ENCODE measurements around the gene ZFP36L1.

ZFP36L1 gene

DNA sequence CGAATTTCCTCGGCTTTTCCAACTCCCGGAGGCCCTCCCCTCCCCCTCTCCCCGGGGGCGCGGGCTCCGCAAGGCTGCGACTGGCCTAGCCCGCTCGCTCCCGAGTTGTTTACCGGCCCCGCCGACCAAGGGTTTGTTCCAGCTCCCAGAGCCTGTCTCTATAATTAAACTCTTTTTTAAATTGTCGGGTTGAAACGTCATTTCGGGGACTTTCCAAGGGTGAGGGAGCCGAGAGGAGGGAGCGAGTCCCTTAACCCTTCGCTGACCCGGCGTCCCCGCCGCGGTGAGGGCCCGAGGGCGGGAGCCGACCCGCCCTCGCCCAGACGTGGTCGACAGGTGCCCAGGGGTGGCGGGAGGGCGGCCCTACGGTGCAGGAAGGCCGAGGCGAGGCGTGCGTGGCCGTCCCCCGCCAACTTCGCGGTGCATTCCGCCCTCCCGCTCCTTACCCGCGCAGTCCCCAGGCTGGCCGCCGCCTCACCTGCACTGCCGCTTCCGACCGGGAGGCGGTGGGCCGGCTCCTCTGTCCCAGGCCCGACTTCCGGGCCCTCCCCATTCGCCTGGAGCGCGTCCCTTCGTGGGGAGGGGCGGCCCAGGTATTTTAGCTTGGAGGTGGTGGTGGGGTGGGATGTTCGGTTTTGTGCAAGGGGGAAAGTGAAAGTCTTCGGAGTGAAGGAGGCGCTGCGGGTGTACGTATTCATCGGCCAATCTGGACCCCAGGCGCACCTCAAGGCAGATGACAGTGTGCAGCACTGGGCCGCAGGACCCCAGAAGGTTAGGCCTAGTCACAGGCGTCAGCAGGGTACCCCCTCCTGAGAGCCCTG, 2.9 kb upstream of the ZFP36L1 start:
- peak; percentile 86 for DNase-seq

DNA sequence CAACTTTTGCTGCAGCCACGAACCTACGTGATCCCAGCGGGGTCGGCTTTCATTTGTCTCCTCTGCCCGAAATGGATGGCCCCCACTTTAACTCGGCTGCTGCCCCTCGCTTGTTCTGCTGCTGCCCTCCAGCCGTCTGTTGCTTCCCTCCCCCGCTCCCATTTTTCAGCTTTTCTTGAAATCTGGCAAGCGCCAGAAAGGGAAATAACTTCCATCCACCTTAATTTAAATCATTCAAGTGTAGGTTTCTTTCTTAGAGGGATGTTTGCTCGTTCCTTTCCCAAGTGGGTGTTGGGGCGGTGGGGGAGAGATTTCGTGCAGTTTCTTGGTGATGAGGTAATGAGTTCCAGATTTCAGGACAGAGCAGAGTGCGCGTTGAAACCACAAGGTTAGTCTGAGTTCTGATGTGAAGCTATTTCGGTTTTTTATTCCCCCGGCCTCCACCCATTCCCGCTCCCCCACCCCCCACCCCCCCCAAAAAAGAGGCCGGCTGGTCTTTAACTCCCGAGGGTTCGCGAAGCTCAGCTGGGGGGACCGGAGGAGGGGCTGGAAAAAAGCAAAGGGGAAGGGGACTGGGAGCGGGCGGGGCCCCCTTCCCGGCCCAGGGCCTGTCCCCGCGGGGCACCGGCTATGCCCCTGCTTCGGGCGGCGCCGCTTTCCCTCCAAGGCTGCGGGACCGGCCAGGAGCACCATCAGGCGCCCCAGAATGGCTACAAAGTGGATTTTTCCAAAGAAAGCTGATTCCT, 2.2 kb upstream of the ZFP36L1 start:
- DNase-seq, result peak; percentile 64

DNA sequence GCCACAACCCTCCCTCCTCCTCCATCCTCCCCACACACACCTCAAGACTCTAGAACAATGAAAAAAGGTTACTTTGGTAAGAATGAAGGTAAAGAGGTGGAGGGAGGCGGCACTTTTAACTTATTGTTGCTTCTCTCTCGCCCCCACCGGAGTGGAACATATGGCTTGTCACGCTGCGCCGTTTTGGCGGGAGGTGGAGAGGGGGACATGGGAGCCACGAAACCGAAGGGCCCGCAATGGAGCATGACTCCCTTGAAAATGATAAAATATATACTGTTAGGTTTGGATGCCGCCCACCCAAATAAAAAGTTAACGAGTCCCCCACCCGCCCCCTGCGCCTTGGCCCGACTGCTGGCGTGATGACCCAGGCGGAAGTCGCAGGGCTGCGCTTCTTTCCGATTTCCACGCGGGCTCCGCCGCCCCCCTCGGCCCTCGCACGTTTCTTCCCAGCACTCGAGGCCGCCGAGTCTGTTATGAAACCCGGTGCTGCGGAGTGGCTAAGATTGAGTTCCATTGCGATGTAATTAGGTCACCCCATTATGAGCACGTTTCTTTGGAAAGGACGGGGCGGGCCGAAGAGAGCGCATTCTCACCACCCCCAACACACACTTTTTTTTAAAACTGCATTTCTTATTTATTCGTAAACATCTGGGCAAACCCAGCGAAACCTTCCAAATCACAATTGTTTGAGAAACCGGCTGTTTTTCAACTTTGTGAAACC, 1.4 kb upstream of the ZFP36L1 start:
- DNase-seq, result peak; percentile 82

DNA sequence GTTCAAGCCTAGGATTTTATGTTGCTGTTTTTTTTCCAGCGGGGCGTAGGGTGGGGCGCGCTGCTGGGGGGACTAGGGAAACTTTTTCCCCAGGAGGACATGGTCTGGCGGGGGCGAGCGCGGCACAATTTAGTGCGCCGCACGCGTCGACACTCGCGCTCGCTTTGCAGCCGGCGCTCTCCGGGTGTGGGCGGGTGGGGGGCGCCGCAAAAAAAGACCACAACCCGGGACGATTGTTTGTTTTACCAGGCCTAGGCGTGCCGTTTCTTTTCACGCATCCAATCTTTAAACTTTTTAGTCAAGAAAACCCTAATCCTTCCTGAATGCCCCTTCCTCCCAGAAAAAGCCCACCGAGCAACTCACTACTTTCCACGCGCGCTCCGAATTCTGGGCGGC, 865 bp upstream of the ZFP36L1 start:
- DNase-seq, result no peak

DNA sequence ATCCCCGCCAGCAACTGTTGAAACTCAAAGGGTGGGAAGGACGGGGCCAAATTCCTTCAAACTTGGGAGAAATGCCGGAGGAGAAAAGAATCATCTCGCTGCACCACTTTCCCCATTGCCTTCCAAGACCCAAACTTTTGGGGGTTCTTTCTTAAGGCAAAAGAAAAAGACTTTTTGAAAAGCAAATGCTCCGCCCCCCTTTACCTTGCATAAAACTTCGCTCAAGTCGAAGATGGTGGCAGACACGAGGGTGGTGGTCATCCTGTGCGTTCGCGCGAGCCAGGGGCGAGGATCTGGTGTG, 239 bp downstream of the ZFP36L1 start:
- no peak for DNase-seq

DNA sequence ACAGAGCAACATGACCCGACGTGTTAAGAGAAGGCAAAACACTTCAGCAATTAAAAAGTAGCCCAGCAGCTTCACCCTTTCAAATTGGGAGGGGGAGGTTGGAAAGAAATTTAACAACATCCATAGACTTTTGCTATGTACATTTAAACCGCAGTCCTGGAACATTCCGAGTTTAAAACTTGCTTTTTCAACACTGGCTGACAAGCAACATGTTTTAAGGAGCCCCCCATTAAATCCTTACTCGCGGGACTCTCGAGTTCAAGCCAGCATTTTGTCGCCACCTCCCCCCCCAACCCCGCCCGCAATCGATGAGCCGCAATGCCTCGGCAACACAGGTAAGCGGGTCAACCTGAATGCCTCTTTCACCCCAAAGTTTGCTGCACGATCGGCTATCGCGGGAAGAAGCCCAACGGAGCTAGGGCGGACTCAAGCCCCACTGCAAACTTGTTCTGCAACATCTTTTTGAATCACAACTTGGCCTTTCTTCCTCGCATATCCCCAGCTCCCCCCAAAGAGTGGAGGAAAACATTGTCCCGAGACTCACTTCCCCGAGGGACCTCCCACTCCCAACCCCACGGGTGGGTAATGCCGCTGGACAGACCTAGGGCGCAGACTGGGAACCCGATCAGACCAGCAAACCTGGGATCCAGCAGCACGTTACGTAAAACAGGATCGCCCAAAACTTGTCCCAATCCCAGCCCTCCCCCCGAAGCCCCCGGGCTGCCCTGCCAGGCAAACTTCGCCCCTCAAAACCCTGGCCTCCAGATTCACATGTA, 777 bp downstream of the ZFP36L1 start:
- DNase-seq, result peak; percentile 58

DNA sequence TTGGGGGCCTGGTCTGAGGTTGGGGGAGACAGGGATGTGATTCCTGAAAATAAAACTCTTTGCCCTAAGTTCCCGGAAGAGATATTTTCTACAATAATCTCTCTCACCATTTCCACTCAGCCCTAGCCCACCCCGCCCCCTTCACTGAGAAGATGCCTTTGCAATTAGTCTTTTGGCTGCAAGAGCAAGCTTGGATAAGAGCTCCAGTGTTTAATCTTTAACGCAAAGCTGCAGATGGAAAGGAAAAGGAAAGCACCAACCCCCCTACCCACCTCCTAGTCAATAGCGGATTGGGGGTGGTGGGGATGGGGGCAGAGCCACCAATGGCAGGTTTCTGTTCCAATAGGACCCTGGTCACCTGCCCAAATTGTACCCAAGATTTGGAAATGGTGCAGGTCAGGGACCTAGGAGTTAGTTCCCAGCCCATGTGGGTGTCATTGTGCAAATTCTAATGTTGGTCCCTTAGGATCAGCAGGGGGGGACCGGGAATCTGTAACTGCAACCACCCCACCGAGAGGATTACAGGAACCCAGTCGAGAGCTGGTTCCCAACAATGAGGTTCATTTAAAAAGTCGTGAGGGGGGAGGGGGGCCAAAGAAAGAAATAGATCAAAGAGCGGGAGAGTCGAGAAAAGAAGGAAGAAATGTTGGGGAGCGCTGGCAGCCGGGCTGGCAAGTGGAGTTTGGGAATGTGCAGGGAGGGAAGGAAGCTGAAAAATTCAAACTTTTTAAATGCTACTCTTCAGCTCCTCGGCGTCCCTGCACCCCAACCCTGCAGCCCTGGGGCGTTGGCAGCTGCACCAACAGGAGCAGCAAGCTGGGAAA, 1.6 kb downstream of the ZFP36L1 start:
- peak; percentile 38 for DNase-seq

DNA sequence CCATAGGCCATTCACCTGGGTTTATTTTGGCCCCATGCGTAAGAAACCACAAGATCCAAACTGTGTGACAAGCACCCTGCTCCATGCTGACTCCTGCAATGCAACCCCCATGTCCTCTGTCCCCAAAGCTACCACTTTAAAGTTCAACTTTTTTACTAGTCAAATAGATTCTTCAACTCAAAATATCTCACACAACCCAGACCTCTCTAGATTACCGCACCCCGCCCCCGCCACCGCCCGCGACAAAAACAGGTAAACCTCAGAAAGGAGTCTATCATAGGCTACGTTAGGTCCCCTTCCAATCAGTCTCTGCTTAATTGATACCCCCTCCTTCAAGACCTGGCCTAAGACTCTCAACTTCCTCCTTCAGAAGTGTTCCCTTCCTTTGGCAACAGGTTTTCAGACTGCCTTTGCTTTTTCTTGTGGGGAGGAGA, 2.2 kb downstream of the ZFP36L1 start:
- DNase-seq, result peak; percentile 64

DNA sequence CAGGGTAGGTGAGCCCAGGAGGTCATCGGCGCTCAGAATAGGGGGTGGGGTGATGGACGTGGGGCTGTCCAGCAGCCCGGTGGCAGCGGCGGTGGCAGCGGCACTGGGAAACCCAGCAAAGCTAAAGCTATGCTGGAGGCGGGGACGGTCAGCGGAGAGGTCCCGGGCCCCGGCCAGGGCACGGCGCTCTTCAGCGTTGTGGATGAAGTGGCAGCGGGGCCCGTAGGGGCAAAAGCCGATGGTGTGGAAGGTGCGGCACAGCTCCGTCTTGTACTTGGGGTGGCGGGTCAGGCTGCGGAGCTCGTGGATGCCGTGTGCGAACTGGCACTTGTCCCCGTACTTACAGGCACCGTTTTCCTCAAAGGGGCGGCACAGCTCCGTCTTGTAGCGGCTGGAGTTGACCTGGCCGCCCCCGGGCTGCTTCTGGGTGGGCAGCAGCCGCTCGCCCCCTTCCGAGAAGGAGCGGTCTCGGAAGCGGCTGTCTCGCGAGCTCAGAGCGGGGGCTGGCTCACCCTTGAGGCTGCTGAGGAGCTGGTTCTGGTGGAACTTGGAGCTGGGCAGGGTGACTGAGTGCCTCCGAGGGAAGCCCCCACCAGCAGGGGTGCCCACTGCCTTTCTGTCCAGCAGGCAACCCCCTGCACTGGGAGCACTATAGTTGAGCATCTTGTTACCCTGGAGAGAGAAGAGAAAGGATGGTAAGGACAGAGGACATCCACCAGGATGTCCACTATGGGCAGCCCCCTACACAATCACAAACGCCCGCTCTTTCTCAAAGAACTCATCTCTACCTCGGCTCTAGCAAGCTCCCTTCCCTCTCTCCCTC, 2.8 kb downstream of the ZFP36L1 start:
- peak; percentile 32 for DNase-seq

DNA sequence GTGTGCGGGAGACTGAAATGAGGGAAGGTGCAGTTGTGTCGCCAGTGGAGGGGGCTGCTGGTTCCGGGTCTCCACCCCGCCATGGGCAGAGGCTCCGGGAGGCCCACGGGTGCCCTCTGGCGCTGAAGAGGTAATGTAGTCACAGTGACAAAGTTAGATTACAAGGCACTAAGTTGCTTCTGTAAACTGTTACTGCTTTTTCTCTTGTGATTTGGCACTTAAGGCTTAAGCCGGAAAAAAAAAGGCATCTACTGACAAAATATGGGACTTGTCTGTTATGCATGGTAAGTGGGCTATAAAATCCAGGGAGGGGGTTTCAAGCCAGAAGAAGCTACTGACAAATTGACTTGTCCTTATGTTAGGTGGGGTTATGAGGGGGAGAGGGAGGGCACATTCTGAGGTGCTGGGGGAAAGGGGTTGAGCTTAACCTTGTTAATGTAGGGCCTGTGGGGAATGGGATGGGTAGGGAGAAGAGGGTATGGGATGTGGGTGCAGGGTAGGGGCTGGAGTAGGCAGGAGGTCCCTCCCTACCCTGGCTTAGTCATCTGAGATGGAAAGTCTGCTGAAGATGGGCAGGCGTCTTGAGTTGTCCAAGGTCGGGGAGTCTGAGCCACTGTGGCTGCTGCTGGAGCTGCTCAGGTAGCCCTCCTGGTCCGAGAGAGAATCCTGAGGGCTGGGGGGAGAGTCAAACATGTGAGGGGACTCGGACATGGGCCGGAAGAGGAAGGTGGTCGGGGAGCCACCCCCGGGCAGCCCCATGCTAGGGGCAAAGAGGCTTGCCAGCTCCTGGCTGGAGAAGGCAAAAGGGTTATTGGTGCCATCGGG, 3.7 kb downstream of the ZFP36L1 start:
- DNase-seq, result peak; percentile 91

DNA sequence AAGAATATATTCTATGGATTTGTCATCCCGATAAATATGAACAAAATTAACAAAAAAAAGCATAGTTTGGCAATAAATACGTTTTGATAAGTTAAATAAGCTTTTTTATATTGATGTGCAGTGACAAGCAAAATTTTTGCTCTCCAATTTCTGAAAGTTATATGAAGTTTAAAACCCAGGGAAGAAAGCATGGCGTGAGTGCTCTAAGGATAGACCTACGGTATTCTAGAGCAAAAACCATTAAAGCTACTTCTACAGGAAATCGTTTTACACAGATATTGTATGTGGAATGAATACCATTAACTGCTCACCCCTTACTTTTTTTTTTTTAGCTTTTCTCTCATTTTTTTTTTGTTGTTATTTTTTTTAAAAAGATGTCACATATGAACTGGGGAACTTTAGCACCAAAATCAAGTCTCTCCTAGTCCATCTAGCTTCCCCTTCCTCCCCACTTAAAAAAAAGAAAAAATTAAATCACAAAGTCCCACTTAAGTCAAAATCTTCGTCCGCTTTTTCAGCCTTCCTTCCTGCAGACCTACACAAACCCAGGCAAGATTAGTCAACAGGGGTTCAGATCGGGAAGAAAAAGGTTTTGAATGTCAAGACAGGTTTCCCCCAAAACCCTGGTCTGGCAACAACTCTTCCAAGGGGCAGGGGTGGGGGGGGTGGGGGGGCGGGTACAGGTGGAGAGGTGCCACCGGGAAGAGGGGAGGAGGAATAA, 4.4 kb downstream of the ZFP36L1 start:
- no peak for DNase-seq

DNA sequence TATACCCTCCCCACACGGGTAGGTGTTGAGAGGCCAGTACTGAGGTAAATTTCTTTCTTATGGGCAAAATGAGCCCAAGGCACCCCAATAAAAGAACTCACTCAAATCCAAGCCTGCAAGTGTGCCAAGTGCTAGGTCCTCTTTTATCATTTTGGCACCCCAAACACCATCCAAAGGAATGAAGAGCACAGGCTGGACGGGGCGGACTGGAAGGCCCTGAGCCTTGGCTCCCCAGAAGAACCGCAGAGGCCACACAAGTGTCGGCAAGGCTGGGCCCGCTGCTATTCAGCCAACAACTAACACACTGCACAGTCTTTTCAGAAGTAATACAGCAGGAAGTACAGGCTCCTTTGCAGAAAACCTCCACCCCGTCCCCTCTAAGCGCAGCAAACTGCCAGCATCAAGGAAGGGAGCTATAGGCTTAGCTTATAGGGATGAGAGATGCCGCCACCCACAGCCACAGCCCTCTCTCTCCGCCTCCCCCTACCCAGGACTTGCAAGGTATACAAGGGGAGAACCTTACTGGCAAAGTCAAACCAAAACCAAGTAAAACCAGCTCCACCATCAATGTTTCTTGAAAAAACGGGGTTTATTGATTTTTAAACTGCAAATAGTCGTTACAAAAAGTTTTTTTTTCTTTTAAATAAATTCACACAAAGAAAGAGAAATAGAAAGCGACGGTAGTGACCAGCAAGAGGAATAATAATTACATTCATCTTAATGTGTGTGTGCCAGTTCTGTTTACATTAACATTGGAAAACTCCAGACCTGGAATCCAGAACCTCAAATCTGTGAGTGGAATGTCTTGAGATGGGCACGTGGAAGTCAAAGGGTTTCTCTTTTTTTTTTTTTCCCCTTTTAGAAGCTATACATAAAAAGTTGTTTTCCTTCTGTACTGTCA, 5.5 kb downstream of the ZFP36L1 start:
- peak; percentile 66 for DNase-seq

DNA sequence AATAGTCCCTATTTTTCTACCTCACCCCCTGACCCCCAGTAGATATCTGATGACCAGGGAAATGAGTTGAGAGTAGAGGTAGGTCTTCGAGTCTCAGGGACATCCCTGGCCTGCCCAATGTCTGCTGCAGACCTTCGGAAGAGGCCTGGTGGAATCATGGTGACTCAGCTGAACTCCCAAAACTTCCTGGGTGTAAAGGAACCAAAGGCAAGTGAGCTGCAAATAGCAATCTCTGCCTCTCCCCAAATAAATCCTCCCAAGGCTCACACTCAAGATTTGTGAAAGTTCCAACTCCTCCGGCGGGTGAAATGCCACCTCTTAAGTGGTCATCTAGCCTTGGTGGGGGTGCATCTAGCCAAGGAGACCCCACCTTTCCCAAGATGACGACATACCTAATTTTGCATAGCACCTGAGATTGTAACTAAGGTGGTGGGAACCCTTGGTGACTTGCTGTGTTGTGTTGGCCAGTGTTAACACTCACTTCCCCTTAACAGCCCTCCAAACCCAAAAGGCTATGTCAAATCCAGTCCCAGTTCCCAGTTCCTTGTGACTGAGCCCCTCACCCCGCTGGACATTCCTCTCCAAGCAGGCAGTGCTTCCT, 6.3 kb downstream of the ZFP36L1 start:
- DNase-seq, result no peak

DNA sequence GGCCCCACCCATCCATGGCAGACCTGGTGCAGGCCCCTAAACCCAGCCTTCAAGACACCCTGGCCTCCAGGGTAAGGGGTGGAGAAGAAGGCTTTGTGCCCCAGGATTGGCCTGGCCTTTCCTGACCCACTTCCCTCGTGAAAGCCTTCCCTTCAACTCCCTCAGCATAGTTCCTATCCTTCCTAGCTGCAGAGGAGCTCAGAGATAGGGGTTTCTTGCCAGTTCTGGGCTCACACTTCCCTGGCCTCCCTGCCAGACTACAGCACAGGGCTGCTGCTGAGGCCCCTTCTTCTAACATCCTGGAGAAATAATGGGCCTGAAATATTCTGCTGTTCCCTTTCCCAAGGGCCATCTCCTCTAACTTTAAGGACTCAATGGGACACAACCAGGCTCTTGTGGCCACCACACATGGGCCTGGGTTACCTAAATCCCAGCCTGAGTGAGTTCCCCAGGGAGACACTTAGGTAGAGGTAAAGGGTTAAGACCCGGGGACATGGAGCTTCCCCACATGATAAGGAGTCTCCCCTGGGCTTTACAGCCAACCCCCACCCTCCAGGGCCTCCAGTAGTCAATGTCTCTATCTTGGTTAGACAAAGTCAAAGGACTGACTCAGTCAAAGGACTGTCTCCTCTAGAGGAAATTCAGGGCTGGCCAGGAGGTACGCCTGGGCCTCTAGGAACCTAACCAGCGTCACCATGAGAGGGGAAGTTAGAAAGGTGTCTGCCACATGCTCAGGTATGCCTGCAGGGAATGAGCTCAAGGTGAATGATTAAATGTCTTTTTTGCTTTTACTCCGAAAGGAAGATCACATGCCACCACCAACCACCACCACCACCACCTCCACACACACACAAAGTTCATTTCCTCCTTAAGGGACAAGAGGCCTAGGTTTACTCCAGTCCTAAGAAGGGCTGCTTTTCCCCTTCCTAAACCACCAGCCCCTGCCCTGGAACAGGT, 7.1 kb downstream of the ZFP36L1 start:
- DNase-seq, result peak; percentile 41

DNA sequence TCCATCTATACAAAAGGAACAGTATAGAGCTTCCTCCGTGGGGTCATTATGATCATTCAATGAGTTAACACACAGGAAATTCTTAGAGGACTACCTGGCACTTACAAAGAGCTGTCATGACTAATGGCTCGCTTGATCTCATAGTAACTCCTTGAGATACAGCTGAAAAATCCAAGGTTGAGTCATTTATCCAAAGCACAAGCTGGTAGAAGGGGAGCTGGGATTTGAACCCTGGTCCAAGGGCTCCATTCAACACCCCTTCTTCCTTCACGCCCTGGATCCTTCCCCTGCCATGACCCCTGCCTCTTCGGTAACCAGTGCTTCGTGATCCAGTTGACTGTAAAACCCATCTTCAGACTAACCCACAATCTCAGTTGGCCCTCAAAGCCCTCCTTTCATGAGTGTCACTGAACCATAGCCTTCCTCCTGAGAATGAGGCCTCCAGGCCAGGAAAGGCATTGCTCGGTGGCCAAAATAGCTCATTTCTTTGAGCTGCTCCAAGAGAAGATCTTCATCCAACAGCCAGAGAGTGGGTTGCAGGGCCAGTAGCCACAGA, 7.8 kb downstream of the ZFP36L1 start:
- DNase-seq, result no peak

DNA sequence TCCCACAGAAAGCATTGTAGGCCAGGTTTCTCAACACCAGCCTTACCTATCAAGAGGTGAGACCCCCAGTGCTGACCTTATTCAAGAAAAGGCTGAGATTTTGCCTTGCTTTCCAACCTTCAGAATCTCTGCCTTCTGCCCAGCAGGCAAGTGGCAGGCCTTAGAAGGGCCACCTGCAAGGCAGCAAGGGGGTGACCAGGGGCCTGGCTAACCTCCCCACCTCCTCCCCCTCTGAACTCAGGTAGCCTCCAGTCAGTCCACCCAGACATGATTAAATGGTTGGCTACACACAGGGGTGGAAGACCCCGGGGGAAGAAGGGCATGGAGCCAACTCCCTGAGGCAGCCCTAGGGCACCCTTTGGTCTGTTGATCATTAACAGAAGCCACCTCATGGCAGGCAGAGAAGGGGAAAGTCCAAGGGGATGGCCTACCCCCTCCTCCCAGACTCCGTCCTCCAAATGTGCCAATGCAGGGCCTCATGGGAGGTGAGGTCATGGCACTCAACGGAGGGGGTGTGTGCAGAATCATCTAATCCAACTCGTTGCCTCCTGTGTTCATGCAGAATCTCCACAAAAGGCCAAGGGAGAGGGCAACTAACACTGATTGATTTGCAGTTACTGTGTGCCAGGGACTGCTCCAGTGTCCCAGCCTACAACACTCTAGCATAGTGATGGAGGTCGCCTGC, 8.5 kb downstream of the ZFP36L1 start:
- no peak for DNase-seq
